HepG2 (cell line): Measurements from ENCODE around the gene ADAR. TPM values are rescaled to one million over a fixed set of nuclear protein-coding genes. Genes with fewer than 3 reads are reported as not detected.

Experiments
- HIC2 ChIP-seq: sonication (generic); formaldehyde crosslinking; IDR thresholded peaks from 2 replicates; pipeline ENCODE4 v1.9.0; 2022; ENCODE audit warnings: low read depth, missing genetic modification reagents
- NCOA5 ChIP-seq: sonication (generic); formaldehyde crosslinking; IDR thresholded peaks from 2 replicates; pipeline ENCODE4 v1.4.0; 2020; ENCODE audit warnings: missing genetic modification reagents
- NFE2 ChIP-seq: sonication (generic); formaldehyde crosslinking; IDR thresholded peaks from 2 replicates; pipeline ENCODE4 v1.4.0; 2020; ENCODE audit warnings: missing genetic modification reagents
- NFE2L2 ChIP-seq: fragments of 150-350 bp; IDR thresholded peaks from 2 replicates; pipeline ENCODE4 v1.6.1; 2014; ENCODE audit warnings: low read length
- PITX1 ChIP-seq: sonication (generic); formaldehyde crosslinking; IDR thresholded peaks from 2 replicates; pipeline ENCODE4 v1.5.1; 2020; ENCODE audit warnings: mild to moderate bottlenecking, missing genetic modification reagents
- RFX3 ChIP-seq: IDR thresholded peaks from 2 replicates; pipeline ENCODE4 v1.6.1; 2016; ENCODE audit warnings: missing biosample characterization, missing genetic modification reagents
- SRY ChIP-seq: sonication (generic); formaldehyde crosslinking; IDR thresholded peaks from 2 replicates; pipeline ENCODE4 v1.8.0; 2022; ENCODE audit warnings: mild to moderate bottlenecking, missing genetic modification reagents
- TARDBP ChIP-seq: sonication (generic); formaldehyde crosslinking; IDR thresholded peaks from 2 replicates; pipeline ENCODE4 v1.8.0; 2022; ENCODE audit warnings: mild to moderate bottlenecking, missing genetic modification reagents
- TEAD3 ChIP-seq: optimal IDR thresholded peaks from 2 replicates; pipeline ENCODE3; 2016; ENCODE audit warnings: borderline replicate concordance
- ZBTB33 ChIP-seq: sonication (generic); formaldehyde crosslinking; IDR thresholded peaks from 2 replicates; pipeline ENCODE4 v1.4.0; 2020; ENCODE audit warnings: missing genetic modification reagents
- ZNF256 ChIP-seq: sonication (generic); formaldehyde crosslinking; conservative IDR thresholded peaks from 2 replicates; pipeline ENCODE4 v1.4.0; 2020; ENCODE audit warnings: missing genetic modification reagents
- ZNF7 ChIP-seq: IDR thresholded peaks from 2 replicates; pipeline ENCODE4 v1.6.1; 2016; ENCODE audit warnings: missing biosample characterization, missing genetic modification reagents
- ZSCAN25 ChIP-seq: sonication (generic); formaldehyde crosslinking; IDR thresholded peaks from 2 replicates; pipeline ENCODE4 v1.8.0; 2022; ENCODE audit warnings: mild to moderate bottlenecking, missing genetic modification reagents
- polyA plus RNA-seq, 8 experiments: library from polyadenylated mRNA; depleted of rRNA in 3 of 8; stranded (reverse) in 7 of 8; unstranded in 1 of 8; fragments of >200 nt; fragmentation: Illumina TruSeq in 4 of 8; extraction: Trizol in 4 of 8; gene quantifications; 2 replicates each; pipeline versions ENCODE4 v1.2.1 to v1.2.3, GENCODE V29; 2011 to 2016; ENCODE audit warnings: low read depth in 4 of 8, missing spikeins in 1 of 8, mixed read lengths in 1 of 8; ENCODE audit not compliant: insufficient read depth in 1 of 8
- total RNA-seq, 5 experiments: library from RNA; depleted of rRNA; stranded (reverse); fragments of >200 nt; fragmentation: Illumina TruSeq; extraction: Trizol; gene quantifications; 2 replicates each; pipeline ENCODE4 v1.2.3, GENCODE V29; 2016; ENCODE audit warnings: low read depth in 1 of 5
- TF ChIP-seq, protein P1 (sequence below): sonication (generic); formaldehyde crosslinking; IDR thresholded peaks from 2 replicates; pipeline ENCODE4 v1.4.0; 2020; ENCODE audit warnings: mild to moderate bottlenecking, missing genetic modification reagents, borderline replicate concordance
- TF ChIP-seq, protein P2 (sequence below): sonication (generic); formaldehyde crosslinking; IDR thresholded peaks from 2 replicates; pipeline ENCODE4 v1.8.0; 2022; ENCODE audit warnings: low read depth, missing genetic modification reagents

ADAR gene
- total and polyA plus RNA-seq, 2 of the 13 experiments (the other 11 are each of a cell fraction or from before 2014, with no cell fraction given) = 70.8 to 86.2 TPM

- TF ChIP-seq ZSCAN25 (CRISPR knock-in tag) = peak; percentile 82; the same call in 1 of the 2 replicates
- TF ChIP-seq RFX3 (CRISPR knock-in tag) = no peak; the same call in 1 of the 2 replicates
- TF ChIP-seq ZBTB33 (CRISPR knock-in tag) = peak; percentile 72; the same call in 1 of the 2 replicates
- no peak for TF ChIP-seq NCOA5 (CRISPR knock-in tag)
- peak; percentile 94 for TF ChIP-seq ZNF256 (CRISPR knock-in tag)
- no peak for TF ChIP-seq ZNF7
- TF ChIP-seq, protein P1, sequence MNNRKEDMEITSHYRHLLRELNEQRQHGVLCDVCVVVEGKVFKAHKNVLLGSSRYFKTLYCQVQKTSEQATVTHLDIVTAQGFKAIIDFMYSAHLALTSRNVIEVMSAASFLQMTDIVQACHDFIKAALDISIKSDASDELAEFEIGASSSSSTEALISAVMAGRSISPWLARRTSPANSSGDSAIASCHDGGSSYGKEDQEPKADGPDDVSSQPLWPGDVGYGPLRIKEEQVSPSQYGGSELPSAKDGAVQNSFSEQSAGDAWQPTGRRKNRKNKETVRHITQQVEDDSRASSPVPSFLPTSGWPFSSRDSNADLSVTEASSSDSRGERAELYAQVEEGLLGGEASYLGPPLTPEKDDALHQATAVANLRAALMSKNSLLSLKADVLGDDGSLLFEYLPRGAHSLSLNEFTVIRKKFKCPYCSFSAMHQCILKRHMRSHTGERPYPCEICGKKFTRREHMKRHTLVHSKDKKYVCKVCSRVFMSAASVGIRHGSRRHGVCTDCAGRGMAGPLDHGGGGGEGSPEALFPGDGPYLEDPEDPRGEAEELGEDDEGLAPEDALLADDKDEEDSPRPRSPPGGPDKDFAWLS = no peak
- TF ChIP-seq TEAD3 = peak; percentile 71
- no peak for TF ChIP-seq NFE2
- peak; percentile 89 for TF ChIP-seq PITX1 (CRISPR knock-in tag)
- TF ChIP-seq, protein P2, sequence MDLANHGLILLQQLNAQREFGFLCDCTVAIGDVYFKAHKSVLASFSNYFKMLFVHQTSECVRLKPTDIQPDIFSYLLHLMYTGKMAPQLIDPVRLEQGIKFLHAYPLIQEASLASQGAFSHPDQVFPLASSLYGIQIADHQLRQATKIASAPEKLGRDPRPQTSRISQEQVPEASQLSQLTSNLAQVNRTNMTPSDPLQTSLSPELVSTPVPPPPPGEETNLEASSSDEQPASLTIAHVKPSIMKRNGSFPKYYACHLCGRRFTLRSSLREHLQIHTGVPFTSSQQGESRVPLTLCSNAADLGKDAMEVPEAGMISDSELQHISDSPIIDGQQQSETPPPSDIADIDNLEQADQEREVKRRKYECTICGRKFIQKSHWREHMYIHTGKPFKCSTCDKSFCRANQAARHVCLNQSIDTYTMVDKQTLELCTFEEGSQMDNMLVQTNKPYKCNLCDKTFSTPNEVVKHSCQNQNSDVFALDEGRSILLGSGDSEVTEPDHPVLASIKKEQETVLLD = peak; percentile 96
- peak; percentile 74 for TF ChIP-seq HIC2 (CRISPR knock-in tag)
- no peak for TF ChIP-seq NFE2L2
- peak; percentile 99 for TF ChIP-seq SRY
- peak; percentile 94 for TF ChIP-seq TARDBP
These were observed 49.1 kb downstream of the ADAR start (continued) for GRCh38 chr1:154558720-154559465.
